ENCODE data around the gene PPM1J.

Gene PPM1J

GRCh38 chr1:112759228-112759627 is 44.1 kb upstream of the PPM1J start:
- Histone ChIP-seq H3K4me3 (ENCODE audit: low read length) (no peak overlapping the region), H3K4me1 (ENCODE audit: low read length) (peaks cover 22% of the 10 kb centered on the region), H3K9me3 (ENCODE audit: insufficient read depth, low read length) (no peaks in the 10 kb centered on the region), H2AFZ (ENCODE audit: low read depth, low read length) (no peak overlapping the region), H3K27ac (ENCODE audit: low read length) (no peak overlapping the region), H3K4me2 (ENCODE audit: low read length) (no peak overlapping the region), H3K9ac (ENCODE audit: low read length) (no peak overlapping the region), H3K36me3 (replicated peaks; ENCODE audit: low read depth, low read length) (no peaks in the 10 kb centered on the region), H3K27me3 (ENCODE audit: low read depth, low read length) (peaks cover 12% of the 10 kb centered on the region; the same call in 1 of the 2 replicates), H3K79me2 (ENCODE audit: low read length) (no peaks in the 10 kb centered on the region), H4K20me1 (ENCODE audit: insufficient read depth, low read length) (no peaks in the 10 kb centered on the region)
- no peak for TF ChIP-seq CTCF (IDR thresholded peaks at IDR 0.05; ENCODE audit: low read depth, low read length)
- no peak for TF ChIP-seq EZH2phosphoT487 (IDR thresholded peaks at IDR 0.05; ENCODE audit: low read depth)

DNA sequence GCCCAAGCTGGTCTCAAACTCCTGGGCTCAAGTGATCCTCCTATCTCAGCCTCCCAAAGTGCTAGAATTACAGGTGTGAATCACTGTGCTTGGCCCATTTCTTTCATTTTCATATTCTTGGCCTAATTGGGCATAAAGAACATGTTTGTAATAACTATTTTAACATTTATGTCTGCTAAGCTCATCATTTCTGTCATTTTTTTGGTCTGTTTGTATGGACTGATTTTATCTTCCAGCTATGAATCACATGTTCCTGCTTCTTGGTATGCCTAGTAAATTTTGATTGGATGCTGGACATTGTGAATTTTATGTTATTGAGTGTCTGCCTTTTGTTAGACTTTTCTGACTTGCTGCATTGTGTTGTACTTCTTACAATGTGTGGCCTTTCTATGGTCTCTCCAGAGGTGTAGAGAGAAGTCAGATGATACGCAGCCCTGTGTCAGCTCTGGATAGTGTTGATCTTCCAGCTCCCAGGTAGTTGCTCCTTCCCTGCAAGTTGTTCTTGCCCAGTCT is 39.0 kb upstream of the PPM1J start:
- no peaks in the 10 kb centered on the region for H4K20me1 ChIP-seq (ENCODE audit: insufficient read depth, low read length)
- no peak overlapping the region for H3K4me3 ChIP-seq (ENCODE audit: low read length)
- H3K9me3 ChIP-seq (ENCODE audit: insufficient read depth, low read length) = no peaks in the 10 kb centered on the region
- H3K4me1 ChIP-seq (ENCODE audit: low read length) = peaks cover 10% of the 10 kb centered on the region
- H3K27ac ChIP-seq (ENCODE audit: low read length) = no peak overlapping the region
- H3K9ac ChIP-seq (ENCODE audit: low read length) = no peak overlapping the region
- H3K36me3 ChIP-seq (replicated peaks; ENCODE audit: low read depth, low read length) = no peaks in the 10 kb centered on the region
- H2AFZ ChIP-seq (ENCODE audit: low read depth, low read length) = no peak overlapping the region
- TF ChIP-seq CTCF (IDR thresholded peaks at IDR 0.05; ENCODE audit: low read depth, low read length) = no peak
- no peak for TF ChIP-seq EZH2phosphoT487 (IDR thresholded peaks at IDR 0.05; ENCODE audit: low read depth)
- H3K27me3 ChIP-seq (ENCODE audit: low read depth, low read length) = no peaks in the 10 kb centered on the region; the same call in 1 of the 2 replicates
- H3K79me2 ChIP-seq (ENCODE audit: low read length) = no peaks in the 10 kb centered on the region
- H3K4me2 ChIP-seq (ENCODE audit: low read length) = no peak overlapping the region

GRCh38 chr1:112748396-112748795 is 33.3 kb upstream of the PPM1J start:
- Histone ChIP-seq H3K4me2 (ENCODE audit: low read length) (no peak overlapping the region), H3K79me2 (ENCODE audit: low read length) (no peaks in the 10 kb centered on the region), H3K27me3 (ENCODE audit: low read depth, low read length) (no peaks in the 10 kb centered on the region; the same call in 1 of the 2 replicates), H4K20me1 (ENCODE audit: insufficient read depth, low read length) (no peaks in the 10 kb centered on the region), H3K36me3 (replicated peaks; ENCODE audit: low read depth, low read length) (no peaks in the 10 kb centered on the region), H2AFZ (ENCODE audit: low read depth, low read length) (no peak overlapping the region), H3K4me3 (ENCODE audit: low read length) (no peak overlapping the region), H3K9ac (ENCODE audit: low read length) (no peak overlapping the region), H3K9me3 (ENCODE audit: insufficient read depth, low read length) (no peaks in the 10 kb centered on the region), H3K27ac (ENCODE audit: low read length) (no peak overlapping the region), H3K4me1 (ENCODE audit: low read length) (peaks cover 10% of the 10 kb centered on the region)
- TF ChIP-seq CTCF (IDR thresholded peaks at IDR 0.05; ENCODE audit: low read depth, low read length) (no peak), EZH2phosphoT487 (IDR thresholded peaks at IDR 0.05; ENCODE audit: low read depth) (no peak)

DNA sequence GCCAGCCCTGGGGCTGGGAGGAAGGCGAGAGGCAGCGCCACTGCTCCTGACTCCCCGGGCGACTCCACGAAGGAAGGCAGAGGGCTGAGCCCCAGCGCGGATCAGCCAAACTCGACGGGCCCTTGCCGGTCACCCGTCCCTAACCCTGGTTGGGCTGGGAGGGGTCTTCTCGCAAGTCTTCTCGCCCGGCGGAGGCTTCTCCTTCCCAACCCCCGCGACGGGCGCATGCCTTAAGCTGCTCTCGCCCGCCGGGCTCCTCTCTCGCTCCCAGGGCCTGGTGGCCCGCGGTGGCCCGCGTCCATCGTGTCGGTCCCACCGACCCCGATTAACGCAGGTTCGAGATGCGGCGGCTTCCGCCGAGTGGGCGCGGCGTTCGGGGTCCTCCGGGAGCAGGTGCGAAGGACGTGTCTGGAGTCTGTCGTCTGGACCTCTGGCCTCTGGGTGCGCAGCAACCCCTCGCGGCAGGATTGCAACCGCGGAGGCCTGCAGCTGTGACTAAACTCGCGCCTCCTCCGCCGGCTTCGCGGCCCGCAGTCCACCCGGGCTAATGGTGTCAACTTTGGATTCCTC is 29.0 kb upstream of the PPM1J start:
- H3K27ac ChIP-seq (ENCODE audit: low read length) = no peak overlapping the region
- no peaks in the 10 kb centered on the region for H3K36me3 ChIP-seq (replicated peaks; ENCODE audit: low read depth, low read length)
- no peak overlapping the region for H3K4me2 ChIP-seq (ENCODE audit: low read length)
- no peaks in the 10 kb centered on the region for H3K4me1 ChIP-seq (ENCODE audit: low read length)
- no peak overlapping the region for H3K9ac ChIP-seq (ENCODE audit: low read length)
- no peaks in the 10 kb centered on the region for H4K20me1 ChIP-seq (ENCODE audit: insufficient read depth, low read length)
- no peak for TF ChIP-seq CTCF (IDR thresholded peaks at IDR 0.05; ENCODE audit: low read depth, low read length)
- no peak for TF ChIP-seq EZH2phosphoT487 (IDR thresholded peaks at IDR 0.05; ENCODE audit: low read depth)
- peaks cover 3% of the 10 kb centered on the region; the same call in 1 of the 2 replicates for H3K27me3 ChIP-seq (ENCODE audit: low read depth, low read length)
- H3K79me2 ChIP-seq (ENCODE audit: low read length) = no peaks in the 10 kb centered on the region
- H3K4me3 ChIP-seq (ENCODE audit: low read length) = no peak overlapping the region
- no peaks in the 10 kb centered on the region for H3K9me3 ChIP-seq (ENCODE audit: insufficient read depth, low read length)
- H2AFZ ChIP-seq (ENCODE audit: low read depth, low read length) = no peak overlapping the region
